HG03460 (cell line): ENCODE measurements around the gene SLC8A3.

Experiments
- ATAC-seq: cut with Tn5 transposase; IDR thresholded peaks from one replicate; pipeline ENCODE4 v1.9.1; 2021; ENCODE audit not compliant: unreplicated experiment

The SLC8A3 gene

DNA sequence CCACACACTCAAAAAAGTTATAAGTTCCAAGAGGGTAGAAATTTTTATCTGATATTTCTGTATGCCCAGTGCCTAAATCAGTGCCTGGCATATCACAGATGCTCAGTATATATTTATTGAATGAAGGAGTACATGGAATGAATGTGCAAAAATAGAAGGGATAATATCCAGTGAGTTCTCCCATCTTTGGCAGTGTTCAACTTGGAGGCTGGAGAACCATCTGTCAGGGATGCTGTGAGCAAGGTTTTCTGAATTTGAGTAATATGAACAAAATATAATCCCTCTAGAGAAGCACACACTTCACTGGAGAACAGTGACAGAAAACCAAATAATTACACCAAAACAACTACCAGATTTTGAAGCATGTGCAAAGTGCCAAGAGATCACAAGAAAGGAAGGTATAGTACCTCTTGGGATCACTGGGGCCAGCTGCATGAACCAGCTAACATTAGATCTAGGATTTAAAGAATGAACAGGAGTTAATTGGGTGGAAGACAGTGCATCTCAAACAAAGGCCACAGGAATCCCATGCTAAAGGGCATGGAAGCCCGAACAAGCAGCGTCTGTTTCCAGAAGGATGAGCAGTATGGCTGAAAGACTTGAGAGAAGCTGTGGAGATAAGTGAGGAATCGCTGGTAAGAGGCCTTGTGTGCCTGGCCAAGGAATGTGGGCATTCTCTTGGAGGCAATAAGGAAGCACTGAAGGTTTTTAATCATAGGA lies 11.5 kb downstream of the SLC8A3 start:
- ATAC-seq, result no peak

DNA sequence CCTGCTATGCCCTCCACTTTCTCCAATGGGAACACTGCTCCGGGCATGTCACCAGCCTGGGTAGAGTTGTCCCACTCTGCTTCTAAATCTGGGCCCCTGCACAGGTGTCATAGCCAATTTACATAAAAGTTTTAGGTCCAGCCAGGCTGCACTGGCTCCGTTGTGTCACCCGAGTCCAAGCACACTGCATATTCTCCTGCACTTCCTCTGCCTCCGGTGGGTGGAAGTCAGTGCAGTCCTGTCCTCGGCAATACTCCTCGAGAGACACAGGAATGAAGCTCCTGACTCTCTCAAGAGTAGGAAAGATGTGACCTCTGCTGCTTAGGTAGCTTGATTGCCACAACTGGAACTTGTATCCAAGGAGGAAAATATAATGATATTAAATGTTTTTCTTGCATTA lies 15.2 kb downstream of the SLC8A3 start:
- ATAC-seq, result no peak

DNA sequence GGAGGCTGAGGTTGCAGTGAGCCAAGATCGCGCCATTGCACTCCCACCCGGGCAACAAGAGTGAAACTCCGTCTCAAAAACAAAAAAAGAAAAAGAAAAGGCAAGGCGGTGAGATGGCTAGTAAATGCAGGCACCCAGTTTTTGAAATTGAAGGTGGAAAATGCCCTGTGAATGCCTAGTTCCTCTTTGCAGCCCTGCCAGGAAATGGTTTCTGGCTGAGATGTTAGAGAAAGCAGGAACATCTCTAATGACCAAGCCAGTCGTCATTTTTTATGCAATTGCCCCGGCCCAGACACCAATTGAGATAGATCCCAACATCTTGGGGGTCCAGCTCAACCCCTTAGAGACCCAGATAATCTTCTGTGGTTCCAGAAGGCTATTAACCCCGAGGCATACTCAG lies 17.0 kb downstream of the SLC8A3 start:
- no peak for ATAC-seq

DNA sequence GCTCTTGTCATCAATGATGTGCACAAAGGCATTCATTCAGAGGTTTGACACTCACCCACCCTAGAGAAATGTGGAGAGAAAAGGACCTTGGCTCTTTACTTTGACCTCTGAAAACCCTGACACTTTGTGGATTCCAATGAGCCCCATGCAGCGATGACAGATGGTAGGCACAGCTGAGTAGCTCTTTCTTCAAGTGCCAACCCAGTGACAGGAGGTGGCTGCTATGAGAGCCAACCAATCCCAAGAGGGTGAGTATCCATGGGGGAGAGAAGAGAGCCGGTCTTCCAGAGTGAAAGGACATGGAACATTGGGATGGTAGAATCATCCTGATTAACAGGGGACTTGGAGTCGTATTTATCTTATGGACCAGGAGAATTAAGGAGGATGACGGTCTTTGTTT lies 17.8 kb downstream of the SLC8A3 start:
- no peak for ATAC-seq

DNA sequence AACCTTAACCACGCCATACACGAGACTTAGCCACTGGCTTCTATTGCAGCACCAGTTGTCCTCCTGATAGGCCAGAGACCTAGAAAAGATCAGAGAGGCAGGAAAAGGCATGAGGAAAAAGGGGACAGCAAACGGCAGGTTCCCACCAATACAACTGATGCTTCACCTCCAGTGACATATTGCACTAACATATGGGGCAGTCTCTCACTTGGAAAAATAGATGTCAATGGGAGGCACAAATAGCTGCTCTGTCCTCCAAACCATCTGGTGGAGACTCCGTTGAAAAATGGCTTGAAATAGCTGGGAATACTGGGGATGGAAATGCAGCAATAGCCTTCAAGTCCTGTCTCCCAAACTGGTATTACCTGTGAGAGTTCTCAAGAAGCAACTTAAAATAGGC lies 20.3 kb downstream of the SLC8A3 start:
- no peak for ATAC-seq

DNA sequence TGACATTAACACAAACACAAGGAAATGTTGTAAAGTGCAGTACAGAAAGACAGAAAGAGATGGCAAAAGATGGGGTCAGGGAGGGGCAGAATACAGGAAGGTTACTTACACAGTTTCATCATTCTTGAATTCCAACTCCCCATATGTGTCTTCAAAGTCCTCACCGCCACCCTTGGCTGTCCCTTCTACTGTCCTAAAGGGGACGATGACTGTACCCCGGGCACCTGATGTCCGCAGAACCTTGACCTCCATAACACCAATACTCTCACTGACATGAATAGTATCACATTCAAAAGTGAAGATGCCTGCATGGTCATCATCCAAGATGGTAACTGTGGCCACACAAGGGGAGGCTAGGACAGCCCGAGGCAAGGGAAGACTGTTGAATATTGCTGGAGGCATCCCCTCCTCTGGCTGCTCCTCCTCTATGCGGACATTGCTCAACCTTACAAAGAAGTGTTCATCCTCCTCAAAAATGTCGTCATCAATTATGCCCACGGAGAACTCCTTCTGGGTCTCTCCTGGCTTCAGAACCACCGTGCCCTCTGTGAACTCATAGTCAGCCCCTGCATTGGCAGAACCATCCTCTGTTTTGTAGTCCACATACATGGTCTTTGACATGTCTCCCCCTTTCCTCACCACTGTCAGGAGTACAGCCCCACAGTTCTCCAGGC lies 22.1 kb downstream of the SLC8A3 start:
- no peak for ATAC-seq

DNA sequence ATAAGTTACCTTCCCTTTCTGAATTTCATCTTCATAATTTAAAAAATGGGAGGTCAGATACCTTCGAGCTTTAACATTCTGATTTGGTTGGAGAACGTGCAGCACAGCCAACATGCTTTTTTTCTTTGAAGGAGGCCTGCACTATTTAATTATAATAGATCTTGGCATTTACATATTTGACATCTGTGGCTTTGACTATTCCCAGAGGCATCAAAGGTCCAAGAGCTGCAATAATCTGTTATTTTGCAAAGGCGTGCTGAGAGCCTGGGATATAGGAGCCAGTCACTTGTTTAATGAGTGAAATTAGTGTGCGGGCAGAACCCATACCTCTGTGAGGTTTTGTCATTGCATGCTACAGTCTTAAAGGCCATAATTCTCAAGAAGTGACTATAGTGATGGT lies 26.4 kb downstream of the SLC8A3 start:
- no peak for ATAC-seq

DNA sequence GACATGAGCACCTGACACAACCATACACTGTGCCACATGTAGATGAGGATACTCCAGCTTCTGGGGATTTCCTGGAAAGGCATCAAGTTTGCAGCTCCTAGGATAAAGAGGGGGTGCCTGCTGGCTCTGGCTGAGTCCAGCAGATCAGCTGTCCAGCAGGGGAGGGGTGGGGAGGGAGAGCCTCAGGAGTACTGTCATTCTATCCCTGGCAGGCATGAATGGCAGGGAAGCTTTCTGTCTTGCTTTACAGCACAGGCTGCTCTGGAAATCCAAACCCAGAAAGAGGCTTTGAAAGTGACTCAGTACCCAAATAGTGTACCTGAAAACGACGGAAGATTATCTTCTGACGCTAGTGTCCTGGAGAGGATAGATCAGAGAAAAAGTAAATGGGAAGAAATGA lies 32.2 kb downstream of the SLC8A3 start:
- no peak for ATAC-seq

DNA sequence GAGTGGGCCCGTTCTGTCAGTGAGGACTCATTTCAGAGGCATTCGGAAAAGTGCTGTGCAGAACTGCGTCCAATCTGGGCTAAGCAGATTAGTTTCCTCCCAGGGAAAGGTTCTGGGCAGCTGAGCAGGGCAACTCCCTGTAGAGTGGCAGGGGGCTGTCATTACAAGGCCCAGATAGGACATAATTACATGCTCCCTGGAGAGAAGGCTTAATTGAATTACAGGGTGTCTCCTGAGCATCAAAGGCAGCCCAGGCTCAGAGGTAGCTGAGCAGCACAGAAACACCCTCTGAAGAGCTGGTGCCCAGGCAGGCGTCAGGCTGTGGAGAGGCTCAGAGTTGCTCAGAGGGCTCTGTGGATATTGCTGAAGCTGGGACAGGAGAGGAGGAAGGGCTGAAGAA lies 36.0 kb downstream of the SLC8A3 start:
- no peak for ATAC-seq

DNA sequence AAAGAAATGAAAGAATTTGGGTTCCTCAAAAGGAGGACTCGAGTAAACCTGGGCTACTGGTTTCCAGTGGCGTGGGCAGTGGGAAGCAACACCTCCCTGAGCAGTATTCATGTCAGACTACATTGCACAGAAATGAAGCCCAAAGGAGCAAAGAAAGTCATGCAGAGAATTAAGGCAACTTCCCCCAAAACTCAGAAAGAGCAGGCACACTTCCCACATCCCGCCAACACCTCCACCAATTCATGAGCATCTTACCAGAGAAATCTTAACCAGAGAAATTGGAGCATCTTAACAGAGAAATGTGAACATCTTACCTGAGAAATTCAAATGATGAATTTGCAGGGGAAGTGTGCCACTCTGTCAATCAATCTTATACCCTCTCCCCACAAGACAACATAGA lies 36.7 kb downstream of the SLC8A3 start:
- no peak for ATAC-seq

DNA sequence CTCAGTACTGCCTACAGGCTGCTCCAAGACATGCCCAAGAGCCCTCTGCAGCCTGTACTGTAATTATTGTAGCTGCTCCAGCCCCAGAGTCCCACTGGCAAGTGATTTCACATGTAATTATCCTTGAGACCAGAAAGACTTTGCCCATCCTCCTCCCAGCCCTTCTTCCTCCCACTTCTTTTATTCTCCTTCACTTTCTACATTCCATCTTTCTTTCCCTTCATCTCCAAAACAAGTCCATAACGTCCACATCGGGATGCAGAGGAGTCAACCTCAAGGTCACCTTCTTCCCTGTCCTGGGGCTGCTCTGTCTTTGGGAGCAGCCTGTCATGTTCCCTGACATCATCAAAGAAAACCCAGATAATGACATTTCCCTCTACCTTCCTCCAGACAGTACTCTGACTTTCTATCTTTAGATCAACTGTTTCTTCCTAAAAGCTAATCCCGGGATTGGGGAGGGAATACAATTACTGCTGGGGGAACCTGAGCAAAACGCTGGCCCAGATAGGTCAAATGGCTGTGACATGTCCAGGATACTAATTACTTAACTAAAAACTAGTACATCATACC lies 39.1 kb downstream of the SLC8A3 start:
- no peak for ATAC-seq

DNA sequence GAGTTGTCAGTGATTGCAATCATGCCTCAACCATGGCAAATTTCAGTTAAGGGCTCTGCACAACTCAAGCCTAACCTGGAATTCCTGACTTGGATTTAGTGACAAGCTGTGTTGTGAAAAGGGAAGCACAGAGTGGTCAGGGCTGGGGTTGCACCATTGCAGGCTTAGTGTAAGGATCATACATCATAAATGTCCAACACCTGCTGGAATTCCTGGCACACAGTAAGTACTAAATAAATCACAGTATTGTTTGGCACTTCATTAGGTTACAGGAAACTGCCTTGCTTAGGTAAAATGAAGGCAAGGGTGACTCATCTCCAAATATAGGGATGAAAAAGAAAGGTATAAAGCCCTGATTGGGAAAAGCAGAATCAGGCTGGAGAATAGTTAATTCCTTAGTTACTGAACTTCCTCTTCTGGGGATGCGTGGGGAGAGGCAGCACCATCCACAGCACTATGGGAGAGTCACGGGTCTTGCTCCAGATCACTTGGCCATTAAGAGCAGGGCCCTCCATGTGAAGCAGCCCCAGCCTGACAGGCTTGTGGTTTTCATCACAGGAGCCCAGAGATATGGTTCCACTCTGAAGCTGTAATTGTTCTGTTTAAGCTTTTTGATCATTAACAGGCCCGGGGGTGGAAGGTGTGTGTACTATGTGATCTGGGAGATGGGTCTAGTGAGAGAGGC lies 39.7 kb downstream of the SLC8A3 start:
- no peak for ATAC-seq

DNA sequence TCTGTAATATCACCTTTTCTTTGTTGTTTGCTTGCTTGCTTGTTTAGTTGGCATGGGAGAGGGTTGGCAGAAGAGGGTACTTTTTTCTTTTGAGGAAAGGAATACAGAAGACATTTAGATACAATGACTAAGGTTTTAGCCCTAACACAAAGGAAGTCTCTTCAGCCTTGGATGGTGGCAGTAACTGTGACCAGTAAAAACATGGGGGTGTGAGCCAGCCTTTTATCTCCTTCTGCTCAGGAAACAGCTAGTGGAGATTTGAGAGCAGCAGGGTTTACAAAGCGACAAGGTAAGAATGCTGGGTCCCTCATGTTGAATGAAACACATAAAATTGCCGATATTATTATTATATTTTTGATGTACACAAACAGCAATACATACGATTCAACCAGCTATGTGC lies 40.4 kb downstream of the SLC8A3 start:
- ATAC-seq, result no peak

DNA sequence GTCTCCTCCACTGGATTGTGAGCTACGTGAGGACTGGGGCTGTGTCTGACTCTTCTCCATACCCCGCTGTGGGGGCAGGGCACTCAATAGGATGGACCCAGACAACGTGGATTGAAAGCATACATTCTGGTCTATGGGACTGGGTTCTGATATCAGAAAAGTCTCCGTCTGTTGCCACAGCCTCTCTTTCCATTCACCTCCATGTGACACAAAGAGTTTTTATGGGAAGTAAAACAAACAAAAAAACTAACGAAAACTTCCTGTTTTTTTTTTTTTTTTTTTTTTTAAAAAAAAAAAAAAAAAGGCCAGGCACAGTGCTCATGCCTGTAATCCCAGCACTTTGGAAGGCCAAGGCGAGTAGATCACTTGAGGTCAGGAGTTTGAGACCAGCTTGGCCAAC lies 44.7 kb downstream of the SLC8A3 start:
- no peak for ATAC-seq

DNA sequence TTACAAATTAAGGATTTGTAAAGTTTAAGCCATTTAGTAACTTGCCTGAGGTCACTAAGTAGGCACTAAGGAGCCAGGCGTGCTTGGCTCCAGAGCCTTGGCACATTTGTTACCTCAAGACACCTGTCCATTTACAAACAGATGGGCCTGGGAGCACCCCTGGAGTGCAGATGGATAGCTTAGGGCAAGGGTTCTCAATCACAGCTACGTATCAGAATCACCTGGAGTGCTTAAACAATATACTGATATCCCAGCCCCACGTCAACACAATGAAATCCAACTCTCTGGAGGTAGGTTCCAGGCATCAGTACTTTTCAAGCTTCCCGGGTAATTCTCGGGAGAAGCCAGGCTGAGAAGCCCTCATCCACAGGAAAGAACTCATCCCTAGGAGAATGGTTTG lies 45.4 kb downstream of the SLC8A3 start:
- no peak for ATAC-seq

DNA sequence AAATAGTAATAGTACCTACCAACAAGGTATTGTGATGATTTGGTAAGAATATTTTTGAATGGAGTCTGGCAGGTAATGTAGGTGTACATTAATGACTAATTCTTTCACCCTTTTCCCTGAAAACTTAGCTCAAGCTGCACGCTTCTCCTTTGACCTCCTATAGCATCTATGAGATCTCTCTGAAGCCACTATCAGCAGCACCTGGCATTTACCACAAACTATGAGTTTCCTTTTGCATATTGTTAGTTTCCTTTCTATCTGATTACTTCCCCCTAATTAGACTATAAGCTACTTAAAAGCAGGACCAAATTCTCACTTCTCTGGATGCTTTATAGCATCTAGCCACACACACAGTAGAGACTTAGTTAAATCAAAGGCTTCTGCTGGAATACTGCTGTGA lies 48.1 kb downstream of the SLC8A3 start:
- no peak for ATAC-seq

DNA sequence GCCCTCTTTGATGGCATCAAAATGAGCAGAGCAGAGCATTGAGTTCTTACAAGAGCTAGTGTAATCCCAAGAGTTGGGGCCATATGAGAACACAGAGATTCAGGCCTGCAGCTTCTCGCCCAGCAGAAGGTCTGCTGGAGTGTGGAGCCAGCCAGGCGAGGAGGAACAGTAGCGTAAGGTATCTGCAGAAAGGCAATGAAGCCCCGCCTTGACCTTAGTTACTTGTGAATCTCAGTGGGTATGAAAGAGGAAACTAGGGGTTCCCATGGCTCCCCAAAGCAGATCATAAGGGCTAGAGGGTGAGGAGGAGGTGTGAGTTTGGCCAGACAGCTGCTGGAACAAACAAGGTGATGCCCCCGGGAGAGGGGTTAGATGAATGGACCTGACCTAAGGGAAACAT lies 49.4 kb downstream of the SLC8A3 start:
- no peak for ATAC-seq

DNA sequence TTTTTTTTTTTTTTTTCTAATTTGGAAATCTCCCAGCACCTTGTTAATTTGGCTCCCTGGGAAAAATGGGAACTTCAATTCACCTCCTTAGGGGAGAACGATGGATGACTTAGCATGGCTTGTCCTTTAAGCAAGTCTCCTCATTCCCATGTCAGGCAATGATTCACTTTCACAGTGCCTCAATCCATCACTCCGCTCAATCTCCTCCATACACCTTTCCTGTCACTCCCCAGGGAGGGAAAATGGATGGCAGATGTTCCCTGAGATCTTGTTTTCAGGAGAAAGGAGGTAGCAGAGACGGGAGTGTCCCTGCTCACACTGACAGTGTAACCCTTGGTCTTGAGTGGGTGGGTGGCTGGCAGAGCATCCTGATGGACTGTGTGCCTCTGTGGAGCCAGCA lies 51.0 kb downstream of the SLC8A3 start:
- ATAC-seq, result no peak

DNA sequence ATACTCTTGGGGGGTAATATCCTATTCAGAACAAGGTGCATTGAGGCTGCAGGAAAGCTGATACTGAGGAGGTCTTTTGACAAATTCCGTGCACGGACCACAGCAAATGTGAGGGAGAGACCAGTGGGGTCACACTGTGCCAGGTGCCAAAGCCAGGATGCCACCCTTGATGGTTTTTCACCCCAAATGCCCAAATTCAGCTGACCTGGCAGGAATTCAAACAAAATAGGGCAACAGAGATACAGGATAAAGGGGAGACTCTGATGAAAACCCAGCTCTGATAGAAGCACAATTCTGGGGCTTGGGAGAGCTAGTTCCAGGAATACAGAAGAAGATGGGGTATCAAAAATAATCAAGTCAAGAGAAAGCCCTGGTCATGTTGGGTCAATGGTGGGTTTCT lies 55.3 kb downstream of the SLC8A3 start:
- no peak for ATAC-seq

DNA sequence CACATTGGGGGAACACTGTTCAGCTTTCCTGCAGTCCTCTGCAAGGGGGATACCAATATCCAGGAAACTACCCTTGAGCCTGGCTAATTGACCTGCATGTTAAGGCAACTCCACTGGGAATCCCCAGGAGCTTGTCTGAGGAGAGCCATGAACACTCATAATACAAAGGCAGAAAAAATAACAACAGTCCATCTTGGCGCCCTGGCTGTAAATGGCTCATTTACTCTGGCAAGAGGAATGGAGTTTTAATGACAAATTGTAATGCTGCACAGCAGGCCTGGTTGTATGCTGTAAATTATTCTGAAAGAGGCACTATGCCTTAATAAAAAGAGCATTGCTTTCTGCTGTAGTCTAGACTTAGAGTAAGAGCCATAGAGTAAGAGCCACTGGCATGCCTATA lies 58.3 kb downstream of the SLC8A3 start:
- ATAC-seq, result no peak

DNA sequence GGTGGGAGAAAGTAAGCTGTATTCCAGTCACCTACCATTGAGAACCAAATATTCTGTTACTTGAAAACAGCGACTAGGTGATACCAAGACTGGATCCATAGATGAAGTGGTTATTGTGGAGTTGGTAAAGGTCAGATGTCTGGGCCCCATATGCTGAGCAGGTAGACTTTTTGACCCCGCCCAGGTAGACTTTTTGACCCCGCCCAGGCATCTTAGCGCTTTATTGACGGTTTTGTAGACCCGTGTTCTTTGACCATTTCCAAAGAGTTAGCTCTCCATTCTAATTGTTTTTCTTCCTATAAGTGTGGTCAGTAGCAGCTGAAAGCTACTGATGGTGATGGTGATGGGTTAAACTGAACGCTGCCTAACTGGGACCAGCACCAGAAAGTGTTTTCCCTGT lies 61.6 kb downstream of the SLC8A3 start:
- ATAC-seq, result no peak

DNA sequence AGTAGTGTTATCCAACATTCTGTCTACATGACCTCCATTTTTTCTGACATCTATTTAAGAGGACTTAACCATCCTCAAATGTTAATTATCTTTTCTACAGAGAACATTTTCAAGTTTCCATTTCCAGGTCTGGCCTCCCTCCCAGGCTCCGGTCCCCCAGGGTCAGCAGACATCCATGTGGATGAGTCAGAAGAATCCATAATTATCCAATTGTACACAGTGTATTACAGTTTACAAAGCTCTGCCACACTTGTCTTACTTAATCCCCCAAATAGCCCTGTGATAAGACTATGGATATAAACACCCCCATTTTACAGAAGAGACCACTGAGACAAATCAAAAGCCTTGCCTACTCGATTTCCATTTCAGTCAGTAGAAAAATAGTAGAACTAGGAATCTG lies 65.0 kb downstream of the SLC8A3 start:
- no peak for ATAC-seq
